ENCODE measurements around the gene EHD1. TPM values are rescaled to one million over a fixed set of nuclear protein-coding genes. Genes with fewer than 3 reads are reported as not detected.
A peak's percentile ranks its signal among the peaks of the same experiment; 100 is the strongest.

Gene EHD1
- total RNA-seq, 1 donor from 2014 or later = 47.4 TPM

DNA sequence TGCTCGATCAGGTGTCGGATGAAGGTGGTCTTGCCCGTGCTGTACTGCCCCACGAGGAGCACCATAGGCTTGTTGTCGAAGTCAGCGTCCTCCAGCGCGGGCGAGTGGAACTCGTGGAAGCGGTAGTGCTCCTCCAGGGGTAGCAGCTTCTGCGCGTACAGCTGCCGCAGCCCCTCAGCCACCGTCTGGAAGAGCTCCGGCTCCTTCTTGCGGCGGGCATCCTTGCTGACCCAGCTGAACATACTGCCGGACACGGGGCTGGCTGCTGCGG, 263 bp downstream of the EHD1 start:
- DNase-seq (no peak), ATAC-seq (ENCODE audit: poor library complexity) (peak; percentile 45)
- intact Hi-C loops (cut with DNase I) = no loop called here

DNA sequence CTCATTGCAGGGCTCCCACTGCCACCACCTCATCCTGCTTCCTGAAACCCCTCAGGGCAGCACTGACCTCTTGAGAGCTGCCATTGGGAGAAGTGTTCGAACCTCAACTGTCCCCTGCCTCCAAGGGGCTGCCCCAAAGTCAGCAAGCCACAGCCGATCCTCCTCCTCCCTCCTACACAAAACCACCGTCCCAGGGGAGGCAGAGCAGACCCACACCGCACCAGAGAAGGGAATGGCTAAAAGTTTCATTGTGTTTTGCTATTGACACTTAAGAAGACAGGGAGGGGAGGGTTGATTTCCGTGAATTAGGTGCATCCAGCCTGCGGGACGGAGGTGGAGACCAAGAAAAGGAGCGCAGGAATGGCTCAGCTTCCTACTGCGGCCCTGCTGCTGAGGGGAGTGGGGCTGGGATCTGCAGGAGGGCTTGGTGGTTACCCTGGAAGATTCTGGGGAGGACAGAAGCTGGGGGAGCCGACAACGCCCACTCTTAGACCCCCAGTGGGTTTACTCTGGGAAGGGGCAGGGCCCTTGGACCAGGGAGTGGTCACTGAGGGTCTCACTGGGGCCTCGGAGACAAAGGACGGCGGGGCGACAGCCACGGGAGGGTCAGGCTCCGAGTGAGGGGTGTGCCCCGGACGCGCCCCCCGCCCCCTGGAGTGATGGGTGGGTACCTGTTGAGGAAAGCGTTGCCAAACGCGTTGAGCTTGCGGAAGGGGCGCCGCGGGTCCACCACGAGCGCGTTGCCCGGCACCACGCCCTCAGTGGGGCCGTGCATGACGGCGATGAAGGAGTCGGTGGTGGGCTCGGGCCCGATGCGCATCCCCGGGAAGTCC, 815 bp downstream of the EHD1 start:
- ATAC-seq (ENCODE audit: poor library complexity) (peak; percentile 11), DNase-seq (no peak)
- intact Hi-C loops (cut with DNase I) = no loop called here

- DNase-seq = no peak
- intact Hi-C loops (cut with DNase I) = no loop called here
- no peak for ATAC-seq (ENCODE audit: poor library complexity)
Measured at GRCh38 chr11:64876835-64877341, 1.5 kb downstream of the EHD1 start.

DNA sequence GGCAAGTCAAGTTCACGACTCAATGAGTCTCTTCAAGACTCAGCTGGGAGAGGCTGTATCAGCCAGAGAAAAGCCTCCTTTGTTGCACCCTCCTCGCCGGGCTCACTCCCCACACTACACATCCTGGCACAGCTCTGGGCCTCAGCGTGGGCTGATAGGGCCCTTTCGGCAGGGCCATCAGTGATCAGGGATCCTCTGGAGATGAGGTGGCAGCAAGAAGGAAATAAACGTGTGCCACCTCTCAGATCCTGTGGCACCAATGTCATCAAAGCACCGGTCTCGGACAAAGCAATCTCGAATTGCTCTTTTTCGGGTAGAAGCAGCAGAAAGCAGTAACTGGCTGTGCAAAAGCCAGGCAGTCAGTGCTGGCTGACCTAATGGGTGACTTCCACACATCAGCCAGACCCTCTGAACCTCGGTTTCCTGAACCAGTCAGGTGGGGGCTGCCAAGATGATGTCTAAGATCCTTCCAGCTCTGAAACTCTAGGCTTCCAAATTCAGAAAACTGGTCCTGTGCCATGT, 2.1 kb downstream of the EHD1 start:
- intact Hi-C loops (cut with DNase I) = no loop called here
- no peak for DNase-seq
- no peak for ATAC-seq (ENCODE audit: poor library complexity)

DNA sequence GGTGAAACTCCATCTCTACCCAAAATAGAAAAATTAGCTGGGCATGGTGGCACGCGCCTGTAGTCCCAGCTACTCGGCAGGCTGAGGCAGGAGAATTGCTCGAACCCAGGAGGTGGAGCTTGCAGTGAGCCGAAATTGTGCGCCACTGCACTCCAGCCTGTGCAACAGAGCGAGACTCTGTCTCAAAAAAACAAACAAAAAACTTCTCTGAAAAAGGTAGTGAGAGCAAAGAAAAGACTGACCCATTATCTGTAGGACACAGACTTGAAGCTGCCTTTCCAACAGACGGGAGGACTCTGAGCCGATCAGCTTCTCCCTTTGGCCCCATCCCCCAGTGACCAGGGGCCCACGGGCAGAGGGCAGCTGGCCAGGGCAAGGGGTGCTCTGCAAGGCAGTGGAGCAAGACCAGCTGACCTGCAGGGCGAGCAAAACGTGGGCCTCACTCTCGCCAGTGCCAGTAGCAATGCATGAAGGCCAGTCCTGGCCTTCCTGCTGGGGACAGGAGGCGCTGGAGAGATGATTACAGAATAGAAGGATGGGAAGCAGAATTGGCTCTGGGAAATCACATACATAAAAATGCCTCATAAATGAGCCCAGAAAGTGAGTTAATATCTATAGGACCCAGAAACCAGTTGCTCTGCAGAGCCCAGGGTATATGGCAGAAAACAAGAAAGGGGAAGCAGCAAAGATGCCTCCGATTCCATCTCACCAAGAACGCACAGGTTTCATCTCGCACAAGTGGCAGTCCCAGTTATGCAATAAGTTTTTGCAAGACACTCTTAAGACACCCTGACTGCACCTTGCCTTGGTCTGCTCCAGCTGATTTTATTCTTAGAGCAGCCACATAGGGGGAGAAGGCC, 2.8 kb downstream of the EHD1 start:
- intact Hi-C loops (cut with DNase I) = no loop called here
- ATAC-seq (ENCODE audit: poor library complexity) (no peak), DNase-seq (no peak)

- ATAC-seq (ENCODE audit: poor library complexity) (no peak), DNase-seq (no peak)
- intact Hi-C loops (cut with DNase I) = no loop called here
Measured at GRCh38 chr11:64874308-64875240, 3.8 kb downstream of the EHD1 start.

DNA sequence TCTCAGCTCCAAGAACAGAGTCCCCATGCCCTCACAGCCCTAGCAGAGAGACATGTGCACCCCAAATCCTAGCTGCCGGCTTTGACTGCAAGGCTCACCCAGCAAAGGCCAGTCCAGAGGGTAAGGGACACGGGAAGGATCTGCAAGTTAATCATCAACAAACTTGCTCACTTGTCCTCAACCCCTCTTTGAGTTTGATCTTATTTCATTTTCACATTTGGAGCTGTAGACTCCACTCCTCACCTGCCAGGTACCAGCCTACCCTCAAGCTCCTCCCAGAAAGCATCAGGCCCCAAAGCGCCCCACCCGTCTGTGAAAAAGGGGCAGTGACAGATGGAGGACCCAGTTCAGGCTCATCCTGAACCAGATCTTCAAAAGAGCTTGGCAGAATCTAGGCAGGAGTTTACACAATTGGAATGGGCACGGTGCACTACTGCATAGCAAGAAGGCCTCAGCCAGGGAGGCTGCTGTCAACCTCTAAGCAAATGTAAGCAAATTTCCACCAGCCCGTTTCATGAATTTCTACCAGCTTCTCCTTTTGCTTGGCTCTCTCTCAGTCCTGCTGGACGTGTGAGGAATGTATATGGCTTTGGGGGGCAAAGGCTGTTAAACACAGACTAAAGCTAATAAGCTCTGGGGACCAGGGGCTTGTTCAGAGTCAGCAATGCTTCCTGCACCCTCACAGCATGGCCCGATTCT, 5.5 kb downstream of the EHD1 start:
- intact Hi-C loops (cut with DNase I) = no loop called here
- no peak for ATAC-seq (ENCODE audit: poor library complexity)
- DNase-seq = no peak

GRCh38 chr11:64871492-64871891, 6.9 kb downstream of the EHD1 start:
- no peak for ATAC-seq (ENCODE audit: poor library complexity)
- intact Hi-C loops (cut with DNase I) = no loop called here
- no peak for DNase-seq

GRCh38 chr11:64870893-64871466, 7.4 kb downstream of the EHD1 start:
- intact Hi-C loops (cut with DNase I) = no loop called here
- ATAC-seq (ENCODE audit: poor library complexity) (peak; percentile 1), DNase-seq (no peak)

- DNase-seq (no peak), ATAC-seq (ENCODE audit: poor library complexity) (peak; percentile 53)
- intact Hi-C loops (cut with DNase I) = no loop called here
Measured at GRCh38 chr11:64870176-64870892, 8.1 kb downstream of the EHD1 start.

DNA sequence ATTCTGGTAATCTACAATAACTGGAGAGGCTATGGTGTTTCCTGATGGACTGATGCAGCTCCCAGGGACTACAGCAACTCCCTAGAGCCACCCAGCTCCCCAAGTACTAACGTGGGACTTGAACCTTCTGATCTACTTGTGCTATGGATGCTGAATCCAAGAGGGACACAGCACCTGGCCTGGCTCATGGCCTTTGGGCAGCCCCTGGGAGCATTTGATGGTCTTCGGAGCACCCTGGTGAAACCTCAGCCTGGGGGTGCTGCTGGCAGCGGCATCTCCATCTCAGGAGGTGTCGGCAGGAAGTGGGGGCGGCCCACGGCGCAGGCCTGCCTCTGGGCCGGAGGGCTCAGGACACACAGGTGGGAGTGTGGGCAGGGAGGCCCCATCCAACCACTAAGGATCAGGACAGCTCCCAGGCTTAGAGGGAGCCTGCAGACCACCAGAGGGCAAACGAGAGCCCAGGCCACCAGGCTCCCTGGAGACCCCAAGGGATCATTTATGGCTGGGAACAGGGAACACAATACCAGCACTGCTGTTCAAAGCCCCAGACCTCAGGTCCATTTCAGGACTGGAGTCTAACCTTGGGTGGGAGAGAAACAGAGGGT, 8.7 kb downstream of the EHD1 start:
- ATAC-seq (ENCODE audit: poor library complexity) (peak; percentile 3), DNase-seq (no peak)
- intact Hi-C loops (cut with DNase I) = no loop called here

DNA sequence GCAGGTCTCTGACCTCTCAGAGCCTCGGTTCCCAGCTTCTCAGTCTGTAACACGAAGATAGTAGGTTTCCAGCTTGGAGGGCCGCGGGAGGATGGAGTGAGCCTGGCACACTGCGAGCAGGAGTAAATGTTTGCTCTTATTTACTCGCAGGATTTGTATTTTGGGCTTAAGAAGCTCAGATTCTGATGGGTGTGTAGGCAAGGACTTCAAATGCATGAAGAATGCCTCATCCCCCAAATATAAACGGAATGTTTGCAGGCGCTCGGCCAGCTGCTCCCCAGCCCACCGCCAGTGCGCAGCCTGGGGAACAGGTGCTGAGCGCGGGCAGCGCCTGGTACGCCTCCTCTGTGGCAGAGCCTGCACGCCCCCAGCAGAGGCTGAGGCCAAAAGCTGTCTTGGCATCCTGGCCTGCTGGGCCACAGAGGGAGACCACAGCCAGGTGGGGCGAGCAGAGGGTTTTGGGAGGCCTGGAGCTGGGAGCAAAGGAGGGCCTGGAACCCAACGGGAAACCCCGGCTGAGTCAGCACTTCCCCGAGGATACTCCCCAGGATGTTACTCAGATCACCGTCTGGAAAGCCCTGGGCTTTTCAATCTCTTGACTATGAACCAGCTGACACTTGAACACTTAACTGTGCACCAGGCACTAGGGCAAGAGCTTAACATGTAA, 9.4 kb downstream of the EHD1 start:
- peak; percentile 4 for ATAC-seq (ENCODE audit: poor library complexity)
- intact Hi-C loops (cut with DNase I) = no loop called here
- no peak for DNase-seq

GRCh38 chr11:64867748-64868462, 10.5 kb downstream of the EHD1 start:
- intact Hi-C loops (cut with DNase I) = no loop called here
- no peak for DNase-seq

DNA sequence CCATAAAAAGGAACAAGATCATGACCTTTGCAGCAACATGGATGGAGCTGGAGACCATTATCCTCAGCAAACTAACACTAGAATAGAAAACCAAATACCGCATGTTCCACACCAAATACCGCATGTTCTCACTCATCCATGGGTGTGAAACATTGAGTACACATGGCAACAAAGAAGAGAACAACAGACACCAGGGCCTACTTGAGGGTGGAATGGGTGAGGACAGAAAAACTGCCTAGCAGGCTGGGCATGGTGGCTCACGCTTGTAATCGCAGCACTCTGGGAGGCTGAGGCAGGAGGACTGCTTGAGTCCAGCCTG, 12.3 kb downstream of the EHD1 start:
- ATAC-seq (ENCODE audit: poor library complexity) = no peak
- no peak for DNase-seq
- intact Hi-C loops (cut with DNase I) = no loop called here

More at GRCh38 chr11:64867748-64868462, 10.5 kb downstream of the EHD1 start:
- ATAC-seq (ENCODE audit: poor library complexity) = no peak

DNA sequence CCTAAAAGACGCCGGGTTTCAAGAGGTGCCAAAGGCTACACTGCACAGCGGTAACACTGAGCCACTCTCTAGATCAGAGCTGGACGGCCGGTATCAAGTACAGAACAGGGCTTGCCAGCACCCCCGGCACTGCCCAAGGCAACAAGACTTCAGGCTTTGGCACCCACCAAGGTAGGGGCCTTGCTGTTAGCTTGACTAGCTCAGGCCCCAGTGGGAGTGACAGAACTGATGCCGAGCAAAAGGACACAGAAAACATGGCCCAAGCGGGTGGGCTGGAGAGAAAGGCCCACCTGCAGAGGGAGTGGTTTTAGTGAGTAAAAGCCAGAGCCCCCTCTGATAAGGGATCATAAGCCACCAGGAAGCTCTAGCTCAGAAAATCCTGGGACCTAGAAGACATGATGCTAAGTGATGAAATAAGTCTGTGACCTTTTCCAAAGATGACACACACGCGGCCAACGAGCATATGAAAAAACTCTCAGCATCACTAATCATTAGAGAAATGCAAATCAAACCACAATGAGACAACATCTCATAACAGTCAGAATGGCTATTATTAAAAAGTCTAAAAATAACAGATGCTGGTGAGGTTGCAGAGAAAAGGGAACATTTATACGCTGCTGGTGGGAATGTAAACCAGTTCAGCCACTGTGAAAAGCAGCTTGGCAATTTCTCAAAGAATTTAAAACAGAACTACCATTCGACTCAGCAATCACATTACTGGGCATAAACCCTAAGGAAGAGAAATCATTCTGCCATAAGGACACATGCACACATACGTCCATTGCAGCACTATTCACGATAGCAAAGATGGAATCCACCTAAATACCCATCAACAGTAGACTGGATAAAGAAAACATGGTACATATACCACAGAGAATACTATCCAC, 12.9 kb downstream of the EHD1 start:
- DNase-seq (no peak), ATAC-seq (ENCODE audit: poor library complexity) (peak; percentile 19)
- intact Hi-C loops (cut with DNase I) = no loop called here
